GM21619 (cell line): ENCODE data around the gene CEP19.
"Not testable (repeated sequence)": the region's sequence is repeated elsewhere in the genome, so short reads cannot be mapped to it uniquely, and the experiment has no call there.

ENCODE experiments used
- ATAC-seq: cut with Tn5 transposase; IDR thresholded peaks from one replicate; pipeline ENCODE4 v1.9.1; 2021; ENCODE audit not compliant: unreplicated experiment

CEP19 gene, protein sequence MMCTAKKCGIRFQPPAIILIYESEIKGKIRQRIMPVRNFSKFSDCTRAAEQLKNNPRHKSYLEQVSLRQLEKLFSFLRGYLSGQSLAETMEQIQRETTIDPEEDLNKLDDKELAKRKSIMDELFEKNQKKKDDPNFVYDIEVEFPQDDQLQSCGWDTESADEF

DNA sequence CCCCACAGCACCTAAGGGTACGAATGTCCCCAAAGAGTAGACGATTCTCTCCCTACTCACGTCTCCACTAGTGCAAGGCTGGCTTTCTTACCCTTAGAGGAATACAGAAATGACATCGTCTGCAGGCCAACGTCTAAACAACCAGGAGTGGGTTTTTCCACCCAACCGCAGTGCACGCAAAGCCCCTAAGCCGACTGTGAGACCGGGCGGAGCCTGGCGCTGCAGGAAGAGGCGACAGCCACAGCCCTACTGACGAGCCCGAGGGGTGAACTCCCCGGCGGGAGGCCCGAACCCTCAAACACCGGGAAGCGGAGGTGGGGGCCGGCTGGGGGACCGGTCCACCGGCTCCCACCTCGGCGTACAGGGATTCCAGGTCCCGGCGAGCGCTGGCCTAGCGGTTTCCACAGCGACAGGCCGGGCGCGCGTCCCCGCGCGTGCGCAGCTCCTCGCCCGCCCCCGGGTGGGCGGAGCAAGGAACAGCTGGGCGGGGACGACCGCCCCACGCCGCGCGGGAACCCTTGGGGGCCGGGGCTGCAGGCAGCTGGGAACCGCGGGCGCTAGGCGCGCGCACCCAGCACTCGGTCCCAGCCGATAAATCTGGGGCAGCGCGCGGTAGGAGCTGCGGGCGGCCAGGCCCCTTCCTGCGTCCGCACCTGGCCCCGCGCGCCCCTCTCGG, at the start of gene CEP19, which contains the start of gene PIGX:
Gene CEP19, minus strand, starts transcription at position 413 of the 676 bp plus-strand sequence. CDS start 3,593 bp downstream, outside the sequence.
Gene PIGX, plus strand, starts transcription at position 540 of the 676 bp plus-strand sequence.
- ATAC-seq, result peak; percentile 65

DNA sequence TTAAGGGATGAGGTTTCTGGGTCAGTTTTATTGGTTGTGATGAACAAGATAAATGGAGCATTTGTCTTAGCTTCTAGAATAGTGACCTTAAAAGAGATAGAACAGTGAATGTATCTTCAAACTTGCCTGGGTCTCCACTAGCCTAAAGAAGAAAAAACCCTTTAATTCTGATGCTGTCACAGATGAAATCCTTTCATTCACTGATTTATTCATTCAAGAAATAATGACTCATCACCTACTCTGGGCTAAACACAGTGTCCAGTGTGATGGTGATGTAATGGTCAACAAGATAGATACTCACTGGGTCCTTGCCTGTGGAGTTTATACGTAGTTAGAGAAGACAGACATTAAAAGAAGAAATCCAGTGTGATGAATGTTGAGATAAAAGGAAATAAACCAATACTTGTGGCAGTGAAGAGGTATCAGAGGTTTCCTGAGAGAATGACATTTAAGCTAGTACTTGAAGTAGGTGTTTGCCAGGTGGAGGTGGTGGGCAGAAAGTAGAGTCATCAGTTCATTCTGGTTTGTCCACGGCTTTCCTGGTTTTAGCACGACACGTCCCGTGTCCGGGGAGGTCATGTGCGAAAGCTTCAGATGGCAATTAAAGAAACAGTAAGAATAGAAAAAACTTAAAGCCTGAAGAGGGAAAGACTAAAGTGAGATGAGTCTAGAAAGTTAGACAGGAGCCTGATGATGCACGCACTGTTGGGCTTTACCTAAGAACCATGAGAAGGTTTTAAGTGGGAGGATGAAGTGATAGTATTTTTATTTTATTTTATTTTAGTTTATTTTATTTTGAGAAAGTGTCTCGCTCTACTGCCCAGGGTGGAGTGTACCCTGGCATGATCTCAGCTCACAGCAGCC, 46.1 kb upstream of the CEP19 start:
- ATAC-seq, result no peak

DNA sequence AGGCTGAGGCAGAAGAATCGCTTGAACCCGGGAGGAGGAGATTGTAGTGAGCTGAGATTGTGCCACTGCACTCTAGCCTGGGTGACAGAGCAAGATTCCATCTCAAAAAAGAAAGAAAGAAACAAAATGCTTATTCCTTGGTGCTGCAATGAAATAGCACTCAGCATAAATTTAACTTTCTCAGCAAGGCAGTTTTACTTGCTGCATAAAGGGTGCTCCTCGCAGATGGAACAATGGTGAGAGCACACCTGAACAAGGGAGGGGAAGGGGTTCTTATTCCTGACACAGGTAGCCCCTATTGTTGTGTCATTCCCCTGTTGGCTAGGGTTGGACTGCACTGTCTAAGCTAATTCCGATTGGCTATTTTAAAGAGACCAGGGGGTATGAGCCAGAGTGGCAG, 44.7 kb upstream of the CEP19 start:
- ATAC-seq, result no peak

DNA sequence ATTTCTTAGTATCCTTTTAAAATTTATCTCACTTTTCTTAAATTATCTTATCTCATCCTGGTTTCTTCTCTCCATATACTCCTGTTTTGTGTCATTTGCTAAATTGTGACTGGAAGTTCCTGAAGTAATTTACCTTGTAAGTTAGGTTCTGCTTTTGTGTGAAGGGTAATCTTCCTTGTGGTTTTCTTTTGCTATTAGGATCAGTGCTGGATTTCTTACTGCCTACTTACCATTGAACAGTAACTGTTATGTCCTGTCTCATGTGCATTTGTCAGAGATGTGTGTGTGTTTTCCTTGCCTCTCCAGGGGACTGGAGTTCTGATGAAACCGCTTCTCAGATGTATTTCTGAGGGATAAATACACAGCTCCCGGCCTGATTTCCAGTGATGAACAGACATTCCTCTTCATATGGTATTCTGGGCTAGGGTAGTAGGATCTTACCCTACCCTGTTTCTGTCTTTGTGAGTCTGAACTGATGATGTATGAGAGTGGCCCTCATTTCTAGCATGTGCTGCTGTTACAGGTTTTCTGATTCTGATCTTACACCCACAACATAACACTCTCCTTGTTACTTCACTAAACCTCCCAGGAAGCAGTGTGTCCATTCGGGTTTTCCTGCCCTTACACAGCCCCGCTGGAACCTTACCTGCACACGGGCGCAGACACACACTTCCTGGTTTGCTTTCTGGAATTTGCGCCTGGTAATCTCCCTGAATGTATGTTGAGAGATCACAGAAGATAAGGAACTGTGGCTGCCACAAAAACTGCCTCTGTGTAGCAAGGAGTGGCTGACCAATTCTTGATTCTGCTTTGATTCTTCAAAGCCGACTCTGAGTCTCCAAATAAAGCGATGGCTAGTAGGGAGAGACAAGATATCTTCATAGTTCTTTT, 42.3 kb upstream of the CEP19 start:
- ATAC-seq, result no peak

DNA sequence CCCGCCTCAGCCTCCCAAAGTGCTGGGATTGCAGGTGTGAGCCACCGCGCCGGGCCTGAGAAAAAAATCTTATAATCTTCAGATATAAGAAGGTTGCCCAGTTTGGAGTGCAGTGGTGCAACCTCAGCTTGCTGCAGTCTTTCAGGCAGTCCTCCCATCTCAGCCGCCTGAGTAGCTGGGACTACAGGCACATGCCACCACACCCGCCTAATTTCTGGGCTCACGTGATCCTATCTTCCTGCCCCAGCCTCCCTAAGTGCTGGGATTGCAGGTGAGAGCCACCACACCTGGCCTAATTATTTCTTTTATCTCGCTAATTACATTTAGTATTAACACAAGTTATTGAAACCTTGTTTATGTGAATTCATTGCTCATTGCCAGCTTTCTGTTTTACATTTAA, 41.2 kb upstream of the CEP19 start:
- ATAC-seq, result no peak

DNA sequence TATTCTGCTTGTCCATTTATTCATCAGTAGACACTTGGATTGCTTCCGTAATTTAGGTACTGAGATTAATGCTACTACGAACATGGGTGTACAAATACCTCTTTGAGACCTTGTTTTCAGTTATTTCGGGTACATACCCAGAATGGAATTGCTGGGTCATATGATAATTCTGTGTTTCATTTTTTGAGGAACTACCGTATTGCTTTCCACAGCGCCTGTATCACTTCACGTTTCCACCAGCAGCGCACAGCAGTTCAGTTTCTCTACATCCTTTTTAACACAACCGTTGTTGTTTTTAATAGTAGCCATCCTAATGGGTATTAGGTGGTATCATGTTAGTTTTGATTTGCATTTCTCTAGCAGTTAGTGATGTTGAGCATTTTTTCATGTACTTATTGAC, 37.1 kb upstream of the CEP19 start:
- ATAC-seq, result no peak

DNA sequence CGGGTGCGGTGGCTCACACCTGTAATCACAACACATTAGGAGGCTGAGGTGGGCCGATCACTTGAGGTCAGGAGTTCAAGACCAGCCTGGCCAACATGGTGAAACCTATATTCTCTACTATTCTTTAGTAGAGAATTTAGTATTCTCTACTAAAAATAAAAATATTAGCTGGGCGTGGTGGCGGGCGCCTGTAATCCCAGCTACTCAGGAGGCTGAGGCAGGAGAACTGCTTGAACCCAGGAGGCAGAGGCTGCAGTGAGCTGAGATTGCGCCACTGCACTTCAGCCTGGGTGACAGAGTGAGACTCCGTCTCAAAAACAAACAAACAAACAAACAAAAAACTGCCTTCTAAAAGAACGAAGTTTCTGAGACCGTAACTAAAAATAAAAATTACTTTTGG, 31.5 kb upstream of the CEP19 start:
- ATAC-seq, result not testable (repeated sequence)

DNA sequence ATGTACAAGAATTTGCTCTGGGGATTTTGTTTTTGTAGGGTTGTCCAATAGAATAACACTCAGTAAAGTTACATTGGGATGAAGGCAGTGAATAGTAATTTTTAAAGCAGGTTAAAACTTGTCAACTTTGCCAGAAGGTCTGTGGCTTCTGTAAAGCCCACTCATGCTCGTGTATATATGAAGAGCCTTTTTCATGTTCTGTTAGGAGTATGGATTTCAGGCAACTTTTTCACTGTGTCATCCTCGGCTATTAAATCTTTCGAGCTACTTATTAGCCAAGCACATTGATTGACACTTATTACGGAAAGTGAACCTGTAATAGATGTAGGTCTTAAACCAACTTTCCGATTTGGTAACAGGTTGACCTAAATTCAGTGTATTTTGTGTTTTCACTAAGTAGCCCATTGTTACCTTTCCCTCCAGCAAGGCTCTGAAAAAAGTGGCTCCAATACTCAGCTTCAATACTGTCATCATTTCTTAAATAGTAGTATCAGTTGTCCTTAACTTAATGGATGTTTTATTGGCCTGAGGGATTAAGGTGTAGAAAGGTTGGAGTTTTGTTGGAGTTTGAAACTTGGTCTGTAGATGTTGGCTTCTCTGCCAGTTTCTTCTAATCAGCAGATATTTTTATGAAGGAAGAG, 29.3 kb upstream of the CEP19 start:
- no peak for ATAC-seq

DNA sequence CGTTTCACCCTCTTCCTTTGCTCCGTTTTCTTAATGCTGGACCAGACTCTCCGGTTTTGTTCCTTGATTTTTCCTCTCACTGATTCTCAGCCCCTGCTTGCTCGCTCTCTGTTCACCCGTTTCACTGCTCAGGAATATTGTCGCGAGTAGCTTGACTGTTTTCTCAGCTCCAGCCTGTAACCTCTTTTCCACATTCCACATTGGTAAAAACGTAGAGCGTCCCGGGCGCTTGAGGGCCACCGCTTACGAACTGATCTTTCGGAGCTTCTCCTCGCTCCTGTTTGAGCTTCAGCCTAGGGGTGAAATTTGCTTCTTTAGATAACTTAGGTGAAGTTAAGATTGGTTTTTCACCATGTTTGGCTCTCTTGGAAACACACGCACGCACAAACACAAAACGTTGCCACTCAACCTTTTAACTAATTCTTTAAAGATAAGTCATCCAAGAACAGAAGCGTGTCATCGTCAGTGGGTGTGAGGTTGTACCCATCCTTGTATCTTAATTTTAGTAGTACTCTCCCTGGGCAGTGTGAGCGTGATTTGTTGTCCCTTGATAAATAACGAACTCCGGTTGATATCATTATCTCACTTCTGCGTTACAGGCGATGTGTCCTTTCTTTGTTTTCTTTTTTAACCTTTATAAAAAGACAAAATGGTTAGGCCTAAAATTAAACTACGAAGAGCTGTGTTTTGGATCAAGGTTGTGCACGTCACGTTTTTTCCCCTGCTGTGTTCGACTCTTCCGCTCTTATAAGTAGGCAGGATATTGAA, 28.6 kb upstream of the CEP19 start:
- ATAC-seq, result peak; percentile 4

DNA sequence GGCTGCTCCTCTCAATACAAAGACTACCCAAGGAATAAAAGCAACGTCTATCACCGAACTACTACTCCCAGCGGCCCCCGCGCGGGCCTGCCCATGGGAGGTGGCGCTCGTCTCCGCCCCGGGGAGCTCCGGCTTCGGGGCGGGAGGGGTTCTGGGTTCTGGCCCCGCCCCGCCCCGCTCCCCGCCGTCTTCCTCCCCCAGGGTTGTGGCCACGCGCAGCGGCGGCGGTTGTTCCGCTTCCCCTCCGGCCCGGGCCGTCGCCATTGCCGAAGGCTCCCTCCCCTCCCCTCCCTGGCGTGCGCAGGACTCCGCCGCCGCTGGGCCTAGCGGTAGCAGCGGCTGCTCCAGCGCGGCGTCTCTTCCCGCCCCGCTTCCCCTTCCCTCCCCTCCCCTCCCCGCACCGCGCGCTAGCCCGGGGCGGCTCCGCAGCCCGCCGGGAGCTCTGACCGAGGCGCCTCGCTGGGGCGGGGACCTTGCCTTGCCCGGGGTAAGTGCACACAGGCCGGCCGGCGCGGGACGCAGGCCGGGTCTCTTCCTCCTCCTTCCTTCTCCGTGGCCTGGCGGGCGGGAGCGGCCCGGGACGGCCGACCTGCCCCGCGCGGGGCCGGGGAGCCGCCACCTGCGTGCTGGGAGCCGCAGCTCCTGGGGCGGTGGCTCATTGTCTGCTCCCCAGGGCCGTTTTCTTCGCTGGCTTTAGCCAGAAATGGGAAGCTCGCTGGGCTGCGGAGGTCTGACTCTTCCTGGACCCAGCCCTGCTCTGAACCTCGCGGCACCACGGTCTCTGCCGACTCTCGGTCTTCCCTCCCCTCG, 27.8 kb upstream of the CEP19 start, which contains the start of gene PAK2:
Gene PAK2, plus strand, starts transcription at position 187 of the 810 bp plus-strand sequence. CDS start 42,790 bp downstream, outside the sequence.
- ATAC-seq, result peak; percentile 82

DNA sequence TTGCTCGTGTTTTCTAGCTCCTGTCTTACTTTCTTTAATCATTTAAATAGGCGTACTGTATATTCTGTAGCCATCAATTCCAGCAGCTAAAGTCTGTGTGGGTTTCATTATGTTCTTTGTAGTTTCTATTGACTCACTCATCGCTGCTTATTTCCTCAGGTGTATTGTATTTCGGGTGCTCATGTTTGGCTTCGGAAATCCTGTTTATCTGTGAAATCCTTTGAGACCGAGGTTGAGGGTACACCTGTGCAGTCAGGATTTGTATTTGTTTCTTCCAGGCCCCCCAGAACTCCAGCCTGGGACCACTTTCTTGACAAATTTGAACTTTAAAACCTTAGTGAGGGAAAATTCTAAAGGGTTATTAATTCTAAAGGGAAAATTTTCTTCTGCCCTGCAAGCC, 25.6 kb upstream of the CEP19 start:
- no peak for ATAC-seq

DNA sequence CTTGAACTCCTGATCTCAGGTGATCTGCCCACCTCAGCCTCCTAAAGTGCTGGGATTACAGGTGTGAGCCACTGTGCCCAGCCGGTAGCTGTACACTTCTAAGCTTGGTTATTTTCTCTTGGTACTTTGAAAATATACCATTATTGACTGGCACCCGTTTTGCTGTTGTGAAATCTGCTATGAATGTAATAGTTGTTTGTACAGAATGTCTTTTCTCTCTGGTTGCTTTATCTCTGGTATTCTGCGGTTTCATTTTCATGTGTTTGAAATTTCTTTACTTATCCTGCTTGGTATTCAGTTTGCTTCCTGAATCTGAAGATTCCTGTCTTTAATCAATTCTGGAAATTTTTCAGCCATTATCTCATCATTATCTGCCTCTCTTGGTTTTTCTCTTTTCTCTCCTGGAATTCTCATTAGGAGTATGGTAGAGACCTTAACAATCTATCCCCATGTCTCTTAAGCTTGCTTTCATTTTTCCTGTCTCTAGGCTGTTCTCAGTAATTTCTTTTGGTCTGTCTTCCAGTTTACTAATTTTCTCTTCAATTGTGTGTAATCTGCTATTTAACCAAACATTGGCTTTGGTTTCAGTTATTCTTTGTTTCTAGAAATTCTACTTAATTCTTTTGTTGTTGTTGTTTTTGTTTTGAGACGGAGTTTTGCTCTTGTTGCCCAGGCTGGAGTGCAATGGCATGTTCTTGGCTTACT, 24.8 kb upstream of the CEP19 start:
- no peak for ATAC-seq

DNA sequence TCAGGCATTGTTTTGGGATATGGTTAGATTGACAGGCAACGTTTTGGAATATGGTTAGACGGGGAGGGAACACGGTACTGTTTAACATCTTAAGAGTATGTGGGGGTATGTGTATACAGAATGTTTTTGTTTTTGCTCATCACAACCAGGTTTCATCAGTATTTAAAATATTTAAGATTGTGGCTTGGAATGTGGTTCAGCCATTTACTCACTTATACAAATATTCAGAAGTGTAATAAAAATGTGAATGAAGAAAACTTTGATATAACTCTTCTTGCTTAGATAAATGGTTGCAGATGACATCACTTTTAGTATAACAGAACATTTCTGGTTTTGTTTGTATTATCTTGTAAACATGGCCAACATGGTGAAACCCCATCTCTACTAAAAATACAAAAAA, 23.7 kb upstream of the CEP19 start:
- ATAC-seq, result no peak

DNA sequence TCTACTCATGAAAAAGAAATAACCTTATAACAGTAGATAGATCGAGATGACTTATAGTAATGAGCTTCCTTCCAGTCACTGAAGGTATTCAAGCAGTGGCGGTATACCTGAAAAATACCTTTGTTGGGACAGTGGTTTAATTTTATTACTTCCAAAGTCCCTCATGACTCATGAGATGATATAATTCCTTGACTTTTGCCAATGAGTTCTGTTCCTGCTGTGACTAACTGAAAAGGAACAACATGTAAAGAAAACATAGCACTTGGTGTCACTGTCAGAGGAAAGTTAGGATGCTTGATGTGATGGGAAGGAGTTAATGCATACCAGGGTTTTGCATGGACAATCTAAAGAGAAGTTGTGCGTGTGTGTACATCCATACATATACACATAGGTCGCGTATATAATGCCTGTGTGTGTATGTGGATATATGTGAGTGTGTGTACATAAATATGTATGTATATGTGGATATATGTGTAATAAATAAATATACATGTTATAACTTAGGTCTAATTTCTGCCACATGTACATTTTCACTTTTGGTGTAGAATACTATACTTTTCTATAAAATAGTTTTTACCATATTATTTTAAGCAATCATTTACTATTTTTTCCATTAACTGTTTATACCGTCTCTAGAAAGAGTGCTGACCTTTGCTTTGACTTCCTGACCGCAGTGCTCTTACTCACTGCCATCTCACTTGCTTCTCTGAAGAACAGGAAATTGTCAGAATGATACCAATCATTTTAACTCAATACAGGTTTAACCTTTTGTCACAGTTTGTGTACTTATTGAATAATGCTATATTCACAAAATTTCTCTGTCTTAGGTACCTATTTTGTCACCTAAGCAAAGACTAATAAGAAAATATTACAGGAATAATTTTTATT, 15.0 kb upstream of the CEP19 start:
- ATAC-seq, result no peak

DNA sequence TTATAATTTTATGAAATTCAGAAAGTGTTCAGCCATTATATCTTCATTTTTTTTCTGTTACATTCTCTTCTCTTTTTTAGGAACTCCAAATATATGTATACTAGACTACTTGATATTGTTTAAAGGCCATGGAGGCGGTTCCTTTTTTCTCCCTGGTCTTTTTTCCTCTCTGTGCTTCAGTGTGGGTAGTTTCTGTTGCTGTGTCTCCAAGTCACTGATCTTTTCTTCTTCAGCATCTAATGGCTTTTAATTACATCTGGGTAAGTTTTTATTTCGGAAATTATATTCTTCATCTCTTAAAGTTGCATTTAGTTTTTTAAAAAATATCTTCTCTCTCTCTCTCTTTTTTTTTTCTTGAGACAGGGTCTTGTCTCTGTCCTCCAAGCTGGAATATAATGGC, 9.0 kb upstream of the CEP19 start:
- no peak for ATAC-seq

DNA sequence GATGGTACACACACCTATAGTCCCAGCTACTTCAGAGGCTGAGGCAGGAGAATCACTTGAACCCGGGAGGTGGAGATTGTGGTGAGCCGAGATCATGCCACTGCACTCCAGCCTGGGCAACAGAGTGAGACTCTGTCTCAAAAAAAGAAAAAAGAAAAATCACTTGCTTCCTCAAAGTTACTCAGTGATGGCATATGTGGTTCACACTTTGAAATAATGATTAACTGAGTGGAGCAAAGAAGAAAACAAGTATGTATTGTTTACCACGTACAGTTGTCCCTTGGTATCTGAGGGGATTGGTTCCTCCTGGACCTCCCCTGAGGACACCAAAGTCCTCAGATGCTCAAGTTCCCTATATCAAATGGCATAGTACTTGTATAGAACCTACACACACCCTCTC, 5.1 kb upstream of the CEP19 start:
- ATAC-seq, result peak; percentile 41
